Suprapubic skin (tissue), 4 donors: ENCODE results near the gene CLSTN2. TPM values are rescaled to one million over a fixed set of nuclear protein-coding genes. Genes with fewer than 3 reads are reported as not detected.

Experiments used
- DNase-seq, 2 donors: peaks; one replicate each; pipeline ENCODE4 v3.0.0-alpha.2; 2019; ENCODE audit warnings: low spot score in 2 of 2
- H3K27ac ChIP-seq: fragments of 200-600 bp; sonication (generic); one replicate; pipeline ENCODE4 v1.5.1; 2019
- H3K27me3 ChIP-seq: fragments of 200-600 bp; sonication (generic); one replicate; pipeline ENCODE4 v1.5.1; 2019
- H3K36me3 ChIP-seq: fragments of 200-600 bp; sonication (generic); one replicate; pipeline ENCODE4 v1.5.1; 2019
- H3K4me1 ChIP-seq: fragments of 200-600 bp; sonication (generic); one replicate; pipeline ENCODE4 v1.5.1; 2019
- H3K4me3 ChIP-seq: fragments of 200-600 bp; sonication (generic); one replicate; pipeline ENCODE4 v1.5.1; 2019; ENCODE audit warnings: mild to moderate bottlenecking
- H3K9me3 ChIP-seq: fragments of 200-600 bp; sonication (generic); one replicate; pipeline ENCODE4 v1.5.1; 2019
- CTCF ChIP-seq, 2 donors: fragments of 200-600 bp in 1 of 2; fragments of 450-650 bp in 1 of 2; sonication (generic) in 1 of 2; IDR thresholded peaks; one replicate each; pipeline ENCODE4 v1.5.1; 2016 to 2019; ENCODE audit warnings: antibody characterized with exemption in 2 of 2, mild to moderate bottlenecking in 1 of 2, moderate library complexity in 1 of 2
- EP300 ChIP-seq: sonication (generic); formaldehyde crosslinking; IDR thresholded peaks from one replicate; pipeline ENCODE4 v1.6.1; 2017; ENCODE audit warnings: antibody characterized with exemption
- POLR2A ChIP-seq, 2 donors: fragments of 450-650 bp; IDR thresholded peaks; one replicate each; pipeline ENCODE4 v1.6.1; 2017; ENCODE audit warnings: antibody characterized with exemption in 2 of 2, mild to moderate bottlenecking in 2 of 2, moderate library complexity in 2 of 2
- POLR2AphosphoS5 ChIP-seq, 3 donors: sonication (generic); formaldehyde crosslinking; IDR thresholded peaks; one replicate each; pipeline ENCODE4 v1.6.1; 2017; ENCODE audit warnings: antibody characterized with exemption in 3 of 3
- WGBS: methylation state at CpG from one replicate; pipeline ENCODE4 v1.1.5; 2018; 5-methylcytosine and 5-hydroxymethylcytosine counted together
- total RNA-seq, 4 donors: library from RNA; depleted of rRNA; stranded (reverse); fragments of >200 nt; gene quantifications; one replicate each; pipeline ENCODE4 v1.1.0, GENCODE V29; 2016

CLSTN2 gene
- total RNA-seq, 4 donors from 2014 or later, result 4.3 to 14.1 (median 7.4) TPM

- WGBS, result 67% methylated on average over 7 of the region's 7 CpGs
- Histone ChIP-seq H3K27ac (no peak overlapping the region), H3K4me3 (no peak overlapping the region), H3K9me3 (no peaks in the 10 kb centered on the region), H3K4me1 (no peaks in the 10 kb centered on the region), H3K27me3 (no peaks in the 10 kb centered on the region), H3K36me3 (no peaks in the 10 kb centered on the region)
- TF ChIP-seq EP300, result no peak
- no peak for DNase-seq
These were observed 508.1 kb downstream of the CLSTN2 start for GRCh38 chr3:140443073-140443472.

- Histone ChIP-seq H3K9me3 (no peaks in the 10 kb centered on the region), H3K4me3 (no peak overlapping the region), H3K27me3 (no peaks in the 10 kb centered on the region), H3K36me3 (no peaks in the 10 kb centered on the region), H3K4me1 (no peaks in the 10 kb centered on the region), H3K27ac (no peak overlapping the region)
- no peak for DNase-seq
- TF ChIP-seq POLR2AphosphoS5 (IDR thresholded peaks at IDR 0.05) (no peak), POLR2A (IDR thresholded peaks at IDR 0.05) (no peak), EP300 (no peak), CTCF (IDR thresholded peaks at IDR 0.05) (no peak)
- WGBS, result 77% methylated on average over 3 of the region's 3 CpGs
These were observed 508.8 kb downstream of the CLSTN2 start for GRCh38 chr3:140443806-140444205.

GRCh38 chr3:140446734-140447133 is 511.7 kb downstream of the CLSTN2 start:
- no peaks in the 10 kb centered on the region for H3K27me3 ChIP-seq
- TF ChIP-seq POLR2AphosphoS5 (IDR thresholded peaks at IDR 0.05), result no peak
- no peak for TF ChIP-seq POLR2A (IDR thresholded peaks at IDR 0.05)
- no peak for TF ChIP-seq EP300
- TF ChIP-seq CTCF (IDR thresholded peaks at IDR 0.05), result no peak
- no peaks in the 10 kb centered on the region for H3K4me1 ChIP-seq
- H3K9me3 ChIP-seq, result no peaks in the 10 kb centered on the region
- no peak overlapping the region for H3K27ac ChIP-seq
- 54% methylated on average over 2 of the region's 2 CpGs for WGBS
- H3K36me3 ChIP-seq, result no peaks in the 10 kb centered on the region
- H3K4me3 ChIP-seq, result no peak overlapping the region
- no peak for DNase-seq

GRCh38 chr3:140447136-140447535 is 512.2 kb downstream of the CLSTN2 start:
- H3K36me3 ChIP-seq, result no peaks in the 10 kb centered on the region
- no peaks in the 10 kb centered on the region for H3K4me1 ChIP-seq
- WGBS, result 66% methylated on average over 6 of the region's 6 CpGs
- H3K27ac ChIP-seq, result no peak overlapping the region
- TF ChIP-seq EP300 (no peak), POLR2AphosphoS5 (IDR thresholded peaks at IDR 0.05) (no peak), CTCF (IDR thresholded peaks at IDR 0.05) (no peak), POLR2A (IDR thresholded peaks at IDR 0.05) (no peak)
- no peaks in the 10 kb centered on the region for H3K27me3 ChIP-seq
- H3K9me3 ChIP-seq, result no peaks in the 10 kb centered on the region
- DNase-seq, result no peak
- no peak overlapping the region for H3K4me3 ChIP-seq

- no peaks in the 10 kb centered on the region for H3K36me3 ChIP-seq
- no peaks in the 10 kb centered on the region for H3K27me3 ChIP-seq
- DNase-seq, result no peak
- WGBS, result 63% methylated on average over 3 of the region's 3 CpGs
- no peak overlapping the region for H3K4me3 ChIP-seq
- TF ChIP-seq EP300 (no peak), POLR2A (IDR thresholded peaks at IDR 0.05) (no peak), POLR2AphosphoS5 (IDR thresholded peaks at IDR 0.05) (no peak), CTCF (IDR thresholded peaks at IDR 0.05) (no peak)
- no peak overlapping the region for H3K27ac ChIP-seq
- H3K9me3 ChIP-seq, result no peaks in the 10 kb centered on the region
- H3K4me1 ChIP-seq, result no peaks in the 10 kb centered on the region
These were observed 513.0 kb downstream of the CLSTN2 start for GRCh38 chr3:140448001-140448400.
